ENCODE measurements around the gene C1GALT1.
A peak's percentile ranks its signal among the peaks of the same experiment; 100 is the strongest.

C1GALT1 gene

DNA sequence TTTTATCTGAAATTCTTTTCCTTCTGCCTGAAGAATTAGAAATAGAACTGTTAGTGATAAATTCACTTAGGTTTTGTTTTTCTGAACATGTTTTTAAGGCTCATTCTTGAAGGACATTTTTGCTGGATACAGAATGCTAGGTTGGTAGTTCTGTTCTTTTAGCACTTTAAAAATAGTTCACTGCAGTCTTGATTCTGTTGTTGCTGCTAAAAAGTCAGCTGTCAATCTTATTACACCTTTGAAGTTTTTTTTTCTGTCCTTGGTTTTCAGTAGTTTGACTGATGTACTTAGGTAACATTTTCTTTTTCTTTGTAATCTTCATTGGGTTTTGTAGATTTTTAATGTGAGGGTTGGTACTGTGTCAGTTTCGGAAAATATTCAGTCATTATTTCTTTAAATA is 48.7 kb downstream of the C1GALT1 start:
- POLR2A ChIA-PET (ENCODE audit: low non-redundant PET) = no interaction called here
- CTCF ChIA-PET = interaction anchor here (0.6 to 0.7 kb wide), 2 partner anchors 193 to 735 kb away, joined by 3 read pairs; no protein-coding TSS in a partner anchor
- H3K27ac ChIP-seq = no peak overlapping the region
- DNase-seq (ENCODE audit: low spot score) = no peak
- TF ChIP-seq, protein P1, sequence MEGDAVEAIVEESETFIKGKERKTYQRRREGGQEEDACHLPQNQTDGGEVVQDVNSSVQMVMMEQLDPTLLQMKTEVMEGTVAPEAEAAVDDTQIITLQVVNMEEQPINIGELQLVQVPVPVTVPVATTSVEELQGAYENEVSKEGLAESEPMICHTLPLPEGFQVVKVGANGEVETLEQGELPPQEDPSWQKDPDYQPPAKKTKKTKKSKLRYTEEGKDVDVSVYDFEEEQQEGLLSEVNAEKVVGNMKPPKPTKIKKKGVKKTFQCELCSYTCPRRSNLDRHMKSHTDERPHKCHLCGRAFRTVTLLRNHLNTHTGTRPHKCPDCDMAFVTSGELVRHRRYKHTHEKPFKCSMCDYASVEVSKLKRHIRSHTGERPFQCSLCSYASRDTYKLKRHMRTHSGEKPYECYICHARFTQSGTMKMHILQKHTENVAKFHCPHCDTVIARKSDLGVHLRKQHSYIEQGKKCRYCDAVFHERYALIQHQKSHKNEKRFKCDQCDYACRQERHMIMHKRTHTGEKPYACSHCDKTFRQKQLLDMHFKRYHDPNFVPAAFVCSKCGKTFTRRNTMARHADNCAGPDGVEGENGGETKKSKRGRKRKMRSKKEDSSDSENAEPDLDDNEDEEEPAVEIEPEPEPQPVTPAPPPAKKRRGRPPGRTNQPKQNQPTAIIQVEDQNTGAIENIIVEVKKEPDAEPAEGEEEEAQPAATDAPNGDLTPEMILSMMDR (conservative IDR thresholded peaks at IDR 0.05; ENCODE audit: low read depth) = no peak

DNA sequence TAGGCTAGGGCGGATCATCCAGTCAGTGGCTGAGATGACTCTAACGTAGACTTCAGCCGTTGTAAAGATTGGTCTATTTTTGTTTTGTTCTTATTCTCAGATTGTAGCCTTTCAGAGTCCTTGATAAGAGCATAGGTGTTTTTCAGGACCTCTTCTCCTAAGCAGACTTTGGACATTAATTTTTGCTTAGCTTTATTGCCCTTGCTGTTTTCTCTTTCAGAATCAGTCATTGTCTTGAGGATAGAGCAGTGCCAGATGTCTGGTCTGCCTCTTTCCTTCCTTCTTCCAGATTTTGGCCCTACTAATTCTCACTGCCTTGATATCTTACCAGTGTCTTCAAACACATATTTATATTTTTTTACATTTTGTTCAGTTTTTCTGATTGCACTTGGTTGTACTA is 49.5 kb downstream of the C1GALT1 start:
- ChIA-PET POLR2A (ENCODE audit: low non-redundant PET) (no interaction called here), CTCF (interaction anchor here (0.6 to 0.7 kb wide), 2 partner anchors 65 to 192 kb away, joined by 3 to 4 read pairs; no protein-coding TSS in a partner anchor)
- no peak for DNase-seq (ENCODE audit: low spot score)
- TF ChIP-seq, protein P1 (conservative IDR thresholded peaks at IDR 0.05; ENCODE audit: low read depth) = no peak
- H3K27ac ChIP-seq = no peak overlapping the region

DNA sequence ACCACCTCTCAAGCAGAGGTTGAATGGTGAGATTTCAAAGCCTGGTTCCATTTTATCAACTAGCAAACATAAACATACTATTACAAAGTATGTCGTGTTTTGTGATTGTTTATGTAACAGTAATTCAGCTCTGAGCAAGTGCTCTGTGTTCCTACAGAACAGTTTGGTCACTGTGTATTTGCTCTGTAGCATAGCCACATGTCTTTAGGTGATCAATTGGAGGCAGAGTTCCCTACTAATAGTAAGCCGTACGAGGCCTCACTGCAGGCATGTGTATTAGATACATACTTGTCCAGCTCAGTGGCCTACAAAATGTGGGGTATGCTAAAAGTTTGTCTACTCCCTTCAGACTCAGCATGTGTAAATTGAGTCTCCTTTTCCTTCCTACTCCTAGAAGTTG is 53.0 kb downstream of the C1GALT1 start:
- ChIA-PET CTCF (interaction anchor here (0.6 kb wide), 1 partner anchor 155 kb away, joined by 3 read pairs; no protein-coding TSS in a partner anchor), POLR2A (ENCODE audit: low non-redundant PET) (no interaction called here)
- H3K27ac ChIP-seq = no peak overlapping the region
- TF ChIP-seq, protein P1 (conservative IDR thresholded peaks at IDR 0.05; ENCODE audit: low read depth) = no peak
- no peak for DNase-seq (ENCODE audit: low spot score)

DNA sequence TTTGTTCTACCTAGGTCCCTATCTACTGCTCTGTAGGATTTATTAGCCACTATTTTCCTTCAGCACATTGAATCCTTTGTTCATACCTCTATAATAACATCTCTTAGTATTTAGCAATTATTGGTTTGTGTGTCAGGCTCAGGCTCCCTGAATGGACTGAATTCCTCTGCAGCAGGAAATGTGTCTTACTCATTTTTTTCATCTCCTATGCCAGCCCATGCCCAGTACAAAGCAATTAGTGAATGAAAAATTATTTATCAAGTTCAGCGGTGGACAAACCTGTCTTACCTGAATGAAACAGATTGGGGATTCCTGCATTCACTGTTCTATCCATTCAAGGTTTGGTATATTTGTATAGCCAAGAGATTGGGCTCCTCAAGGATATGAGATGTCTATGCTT is 53.7 kb downstream of the C1GALT1 start:
- TF ChIP-seq, protein P1 (conservative IDR thresholded peaks at IDR 0.05; ENCODE audit: low read depth) = no peak
- DNase-seq (ENCODE audit: low spot score) = peak; percentile 9
- POLR2A ChIA-PET (ENCODE audit: low non-redundant PET) = no interaction called here
- CTCF ChIA-PET = no interaction called here
- no peak overlapping the region for H3K27ac ChIP-seq

DNA sequence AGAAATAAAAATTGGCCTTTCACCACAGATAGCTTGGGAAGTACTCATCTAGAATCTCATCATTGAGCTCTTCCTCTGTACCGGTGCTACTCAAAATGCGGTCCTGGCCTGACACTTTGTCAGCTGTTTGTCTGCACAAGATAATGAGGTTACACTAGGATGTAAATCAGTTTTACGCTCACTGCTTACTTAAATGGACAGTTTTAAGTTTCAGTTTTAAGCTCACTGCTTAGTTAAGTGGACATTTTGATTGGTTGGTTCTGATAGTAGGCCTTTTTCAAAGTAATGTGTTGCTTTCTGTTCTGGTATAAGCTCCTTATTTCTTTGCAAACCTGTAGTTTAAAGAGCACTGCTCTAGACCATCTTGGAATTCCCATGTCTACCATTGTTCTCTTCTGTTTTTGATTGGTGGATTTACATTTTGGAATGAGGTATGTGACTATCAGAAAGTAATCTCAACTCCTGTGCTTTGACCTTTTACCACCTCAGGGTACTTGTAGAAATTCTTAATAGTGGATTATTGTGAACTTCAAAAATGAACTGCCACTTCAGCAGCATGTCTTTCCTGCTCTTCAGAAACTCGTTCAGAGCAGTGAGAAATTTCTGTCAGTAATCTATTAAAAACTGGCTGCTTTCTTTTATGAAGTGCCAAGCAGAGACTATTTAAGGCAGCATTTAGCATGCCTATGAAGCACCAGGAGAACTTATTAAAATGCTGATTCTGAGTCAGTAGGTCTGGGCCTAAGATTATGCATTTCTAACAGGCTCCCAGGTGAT is 55.0 kb downstream of the C1GALT1 start:
- TF ChIP-seq, protein P1 (conservative IDR thresholded peaks at IDR 0.05; ENCODE audit: low read depth) = no peak
- no peak overlapping the region for H3K27ac ChIP-seq
- POLR2A ChIA-PET (ENCODE audit: low non-redundant PET) = no interaction called here
- DNase-seq (ENCODE audit: low spot score) = no peak
- CTCF ChIA-PET = interaction anchor here (0.5 kb wide), 1 partner anchor 9 kb away, joined by 4 read pairs; no protein-coding TSS in a partner anchor

DNA sequence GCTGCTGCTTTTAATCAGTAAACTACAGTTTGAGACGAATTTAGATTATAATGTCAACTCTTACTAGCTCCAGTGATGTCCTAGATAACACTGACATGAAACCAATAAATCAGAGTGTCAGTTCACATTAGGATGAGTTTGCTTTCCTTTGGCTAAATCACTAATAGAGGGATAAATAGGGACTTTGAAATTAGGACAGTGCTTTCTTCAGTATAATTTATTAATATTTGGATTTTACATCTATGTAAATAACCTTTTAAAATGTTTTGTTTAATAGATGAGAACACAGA is 55.6 kb downstream of the C1GALT1 start:
- DNase-seq (ENCODE audit: low spot score) = no peak
- CTCF ChIA-PET = no interaction called here
- H3K27ac ChIP-seq = no peak overlapping the region
- POLR2A ChIA-PET (ENCODE audit: low non-redundant PET) = no interaction called here
- TF ChIP-seq, protein P1 (conservative IDR thresholded peaks at IDR 0.05; ENCODE audit: low read depth) = no peak
